ENCODE results near the gene PCDHA10.

PCDHA10 gene

GRCh38 chr5:140883927-140884697, 28.4 kb downstream of the PCDHA10 start:
- DNase-seq: no peak

GRCh38 chr5:140916325-140916724, 60.6 kb downstream of the PCDHA10 start:
- no peak for DNase-seq

All from DMS79 treated with DMSO at 0.1 percent for 48 hours (cell line).